Stimulated activated CD8-positive, alpha-beta memory T cell treated with anti-CD3 and anti-CD28 coated beads, Interleukin-15, amount 100 ng/mL, for 24 hours (primary cell): ENCODE measurements around the gene CDC40.
"Not testable (repeated sequence)": the region's sequence is repeated elsewhere in the genome, so short reads cannot be mapped to it uniquely, and the experiment has no call there.

Experiments
- DNase-seq: peaks from one replicate; pipeline ENCODE4 v3.0.0-alpha.2; 2020; ENCODE audit warnings: low read depth

The CDC40 gene

DNA sequence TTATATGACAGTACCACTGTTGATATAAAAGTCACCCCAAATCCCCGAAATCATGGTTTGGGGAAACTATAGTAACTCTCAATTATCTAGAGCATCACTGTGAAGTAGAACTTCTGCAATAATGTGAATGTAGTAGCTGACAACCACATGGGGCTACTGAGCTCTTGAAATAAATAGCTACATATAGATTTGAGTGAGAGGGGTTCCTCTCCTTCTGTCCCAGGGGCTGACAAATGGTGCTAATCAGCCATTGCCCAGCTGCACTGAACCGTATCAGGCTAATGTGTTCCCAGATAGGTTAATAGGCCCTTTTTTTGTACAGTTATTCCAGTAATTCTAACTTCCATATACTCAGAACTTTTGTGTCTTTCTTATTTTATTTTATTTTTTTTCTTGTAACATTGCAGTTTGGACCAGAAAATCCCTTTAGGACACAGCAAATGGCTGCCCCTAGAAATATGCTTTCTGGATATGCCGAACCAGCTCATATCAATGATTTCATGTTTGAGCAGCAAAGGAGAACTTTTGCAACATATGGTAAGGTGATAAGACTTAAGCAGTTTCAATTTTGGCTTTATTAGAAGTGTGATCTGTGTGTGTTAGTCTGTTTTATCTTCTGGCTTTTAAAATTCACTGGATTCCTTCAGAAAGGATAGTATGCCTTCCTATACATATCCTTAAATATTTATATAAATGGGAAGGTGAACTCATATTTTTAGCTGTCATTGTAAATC, 21.1 kb downstream of the CDC40 start:
- no peak for DNase-seq

DNA sequence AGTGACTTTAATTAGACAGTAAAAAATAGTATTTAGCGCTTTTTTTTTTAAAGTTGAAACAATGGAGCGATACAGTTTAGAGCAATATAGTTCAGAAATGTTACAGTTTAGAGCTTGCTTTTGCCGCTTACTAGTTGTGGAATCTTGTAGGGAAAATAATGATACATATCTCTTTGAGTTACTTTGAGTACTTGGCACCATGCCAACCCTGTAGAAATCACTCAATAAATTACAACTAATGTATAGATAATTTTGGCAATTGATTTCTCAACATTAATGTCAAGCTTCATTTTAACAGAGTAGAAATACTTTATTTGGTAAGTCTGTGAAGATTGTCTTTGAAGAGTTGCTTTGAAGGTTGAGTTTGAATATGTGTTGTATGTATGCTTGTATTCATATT, 27.4 kb downstream of the CDC40 start:
- no peak for DNase-seq

DNA sequence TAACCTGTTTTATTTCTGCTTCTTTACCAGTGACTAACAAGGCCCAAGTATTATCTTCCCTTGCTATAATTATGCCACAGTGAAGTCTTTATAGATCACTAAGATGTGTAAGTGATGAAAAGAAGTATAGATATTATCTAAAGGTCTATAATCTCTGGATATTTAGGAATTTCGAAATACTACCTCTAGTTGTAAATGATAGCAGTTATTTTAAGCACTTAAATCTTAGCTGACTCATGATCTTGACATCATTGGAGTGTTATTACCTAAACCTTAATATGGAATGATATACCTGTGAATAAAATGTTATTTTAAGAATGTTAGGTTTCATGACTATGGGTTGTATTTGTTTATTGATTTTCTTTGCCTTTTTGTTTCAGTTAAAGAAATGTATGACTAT, 31.5 kb downstream of the CDC40 start:
- no peak for DNase-seq

DNA sequence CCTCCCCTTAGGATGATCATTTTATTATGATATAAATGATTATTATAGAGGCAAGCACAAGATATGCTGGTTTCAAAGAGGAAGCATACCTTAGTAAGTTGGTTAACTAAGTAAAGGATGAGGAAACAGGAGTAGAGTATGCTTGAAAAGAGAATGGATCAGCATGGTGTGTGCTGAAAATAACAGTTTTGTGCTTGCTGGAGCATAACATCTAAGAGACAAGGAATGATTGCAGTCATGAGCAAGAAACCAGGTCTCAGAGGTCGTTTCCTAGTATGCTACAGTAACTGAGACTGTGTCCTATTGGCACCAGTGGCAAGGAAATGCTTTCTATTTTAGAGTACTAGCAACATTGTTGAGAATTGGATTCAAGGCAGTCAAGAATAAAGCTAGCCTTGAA, 34.1 kb downstream of the CDC40 start:
- DNase-seq = no peak

- DNase-seq = no peak
These were observed 35.9 kb downstream of the CDC40 start for GRCh38 chr6:110216140-110216539.

- no peak for DNase-seq
These were observed 37.0 kb downstream of the CDC40 start for GRCh38 chr6:110217266-110217665.

GRCh38 chr6:110221738-110222137, 41.5 kb downstream of the CDC40 start:
- DNase-seq = no peak

GRCh38 chr6:110226261-110226660, 46.0 kb downstream of the CDC40 start:
- no peak for DNase-seq

GRCh38 chr6:110232450-110232849, 52.2 kb downstream of the CDC40 start:
- DNase-seq = no peak

- DNase-seq = no peak
These were observed 53.6 kb downstream of the CDC40 start for GRCh38 chr6:110233770-110234374.

GRCh38 chr6:110236007-110236406, 55.8 kb downstream of the CDC40 start:
- DNase-seq = not testable (repeated sequence)

- no peak for DNase-seq
These were observed 59.5 kb downstream of the CDC40 start for GRCh38 chr6:110239526-110240274.

DNA sequence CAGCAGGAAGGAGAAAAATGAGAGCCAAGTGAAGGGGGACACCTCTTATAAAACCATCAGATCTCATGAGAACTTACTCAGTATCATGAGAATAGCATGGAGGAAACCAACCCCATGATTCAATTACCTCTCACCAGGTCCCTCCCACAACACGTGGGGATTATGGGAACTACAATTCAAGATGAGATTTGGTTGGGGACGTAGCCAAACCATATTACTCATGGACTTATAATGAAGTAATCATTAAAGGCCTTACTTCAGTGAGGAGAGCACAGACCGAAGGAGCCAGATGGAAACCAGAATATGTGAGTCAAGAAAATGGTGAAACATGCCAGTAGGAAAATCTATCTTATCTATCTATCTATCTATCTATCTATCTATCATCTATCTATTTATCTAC, 64.4 kb downstream of the CDC40 start:
- DNase-seq = not testable (repeated sequence)

GRCh38 chr6:110246378-110246777, 66.2 kb downstream of the CDC40 start:
- no peak for DNase-seq

DNA sequence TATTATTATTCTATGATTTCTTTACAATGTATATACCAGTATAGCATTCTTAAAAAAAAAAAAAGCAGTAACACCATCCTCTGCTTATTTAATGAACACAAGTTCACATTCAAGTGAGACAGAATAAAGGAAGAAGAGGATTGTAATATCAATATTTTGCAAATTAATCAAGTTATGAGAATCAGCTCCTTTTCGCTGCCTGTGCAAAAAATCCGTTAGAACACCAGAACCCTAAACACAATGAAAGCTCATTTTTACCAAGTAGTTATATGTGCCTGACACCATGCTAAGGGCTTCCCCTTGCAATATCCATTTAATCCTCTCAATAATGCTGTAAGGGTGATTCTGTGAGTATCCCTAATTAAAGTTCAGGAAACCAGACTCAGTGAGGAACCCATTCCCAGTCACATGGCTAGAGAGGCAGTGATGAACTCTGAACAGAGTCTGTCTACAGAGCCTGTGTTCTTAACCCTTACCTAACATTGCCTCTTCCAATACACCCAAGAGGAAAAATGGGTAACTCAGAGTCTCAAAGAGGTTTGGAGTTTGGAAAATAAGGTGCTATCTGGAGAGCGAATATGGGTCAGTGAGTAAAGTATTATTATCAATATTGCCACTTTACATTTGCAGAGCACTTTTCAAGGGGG, 66.8 kb downstream of the CDC40 start:
- DNase-seq = no peak

- DNase-seq = no peak
These were observed 69.8 kb downstream of the CDC40 start for GRCh38 chr6:110250058-110250457.

- no peak for DNase-seq
These were observed 70.6 kb downstream of the CDC40 start for GRCh38 chr6:110250838-110251237.

DNA sequence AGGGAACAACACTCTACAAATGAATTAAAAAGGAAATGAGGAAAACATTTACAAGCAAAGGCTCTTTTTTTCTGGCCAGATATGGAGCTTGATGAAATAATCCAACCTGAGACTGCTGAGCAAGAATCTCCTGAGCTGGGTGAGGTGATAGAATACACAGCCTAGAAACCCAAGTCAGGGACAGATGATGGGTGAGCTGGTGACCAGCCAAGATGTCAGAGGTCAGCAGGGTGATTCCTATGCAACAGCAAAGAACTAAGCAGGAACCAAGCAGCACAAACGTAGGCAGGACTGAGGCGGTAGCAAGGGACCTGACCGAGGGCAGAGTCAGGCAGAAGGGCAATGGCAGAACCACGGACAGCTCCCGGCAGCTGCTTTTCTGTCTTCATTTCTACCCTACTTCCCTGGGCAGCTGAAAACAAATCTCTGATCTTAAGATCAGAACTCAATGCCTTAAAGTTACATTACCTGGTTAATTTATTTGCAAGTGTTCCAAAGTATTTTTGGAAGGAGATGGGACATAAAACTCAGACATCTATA, 75.1 kb downstream of the CDC40 start:
- no peak for DNase-seq

DNA sequence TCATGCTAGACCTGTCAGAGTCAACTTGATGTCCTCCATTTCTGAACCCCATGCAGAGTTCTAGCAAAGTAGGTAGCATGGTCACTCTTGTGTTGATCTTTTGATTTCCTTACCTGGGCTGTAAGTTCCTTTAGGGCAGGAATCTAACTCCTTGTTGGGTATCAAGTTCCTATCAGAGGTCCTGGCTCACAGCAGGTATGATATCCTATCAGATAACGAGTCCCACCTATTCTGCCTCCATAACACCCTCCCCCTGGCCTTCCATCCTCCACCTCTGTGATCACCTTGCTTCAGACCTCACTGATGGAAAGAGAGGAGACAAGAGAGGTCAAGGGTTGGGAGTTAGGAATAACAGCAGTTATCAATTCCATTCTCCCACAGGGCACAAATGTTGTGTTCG, 76.1 kb downstream of the CDC40 start:
- DNase-seq = no peak

DNA sequence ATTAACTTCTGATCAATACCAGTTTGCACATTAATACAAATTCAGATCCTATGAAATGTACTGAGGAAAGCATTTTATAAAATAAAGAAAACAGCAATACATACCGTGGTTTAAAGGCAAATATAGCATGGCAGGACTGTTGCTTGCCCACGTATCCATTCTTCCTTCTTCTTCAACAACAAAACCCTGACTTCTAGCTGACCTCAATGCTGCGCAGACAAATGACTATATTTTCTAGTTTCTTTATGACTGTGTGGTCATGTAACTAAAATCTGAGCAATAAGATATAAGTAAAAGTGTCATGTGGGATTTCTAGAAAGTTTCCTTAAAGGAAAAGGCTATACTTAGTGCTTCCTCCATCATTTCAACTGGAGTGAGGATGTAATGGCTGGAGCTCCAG, 85.0 kb downstream of the CDC40 start:
- DNase-seq = no peak

DNA sequence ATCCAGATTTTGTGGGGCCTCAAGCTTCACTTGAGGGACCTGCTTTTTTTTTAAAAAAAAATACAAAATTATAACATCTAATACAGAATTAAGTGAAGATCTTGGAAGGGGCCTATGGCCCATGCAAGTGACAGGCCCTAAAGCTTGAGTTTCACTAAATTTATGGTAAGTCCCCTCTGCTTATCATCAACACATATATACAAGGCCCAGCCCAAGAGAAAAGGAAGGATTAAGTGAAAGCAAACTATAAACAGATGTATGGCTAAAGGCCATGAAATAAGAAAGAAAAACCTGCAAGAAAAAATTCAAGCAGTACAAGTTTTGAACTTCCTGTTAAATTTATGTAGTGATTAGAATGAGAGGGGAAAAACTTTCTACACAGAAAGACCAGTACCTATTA, 86.8 kb downstream of the CDC40 start:
- no peak for DNase-seq

DNA sequence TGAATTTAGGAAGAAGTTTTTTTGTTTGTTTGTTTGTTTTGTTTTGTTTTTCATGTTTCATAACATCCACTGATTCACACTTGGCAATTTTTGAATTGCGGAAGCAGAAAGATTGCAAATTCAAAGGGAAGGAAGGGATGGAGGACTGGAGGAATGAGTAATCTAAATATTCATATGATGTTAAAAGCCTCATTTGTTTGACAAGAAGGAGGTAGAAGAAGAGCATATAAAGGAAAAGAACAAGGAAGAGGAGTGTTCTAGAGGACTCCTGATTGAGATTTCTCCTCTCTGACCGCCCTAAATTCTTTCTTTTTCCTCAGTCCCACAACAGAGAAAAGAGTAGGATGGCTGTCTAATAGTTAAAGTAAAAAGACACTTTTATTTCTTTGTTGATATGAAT, 89.4 kb downstream of the CDC40 start:
- no peak for DNase-seq

DNA sequence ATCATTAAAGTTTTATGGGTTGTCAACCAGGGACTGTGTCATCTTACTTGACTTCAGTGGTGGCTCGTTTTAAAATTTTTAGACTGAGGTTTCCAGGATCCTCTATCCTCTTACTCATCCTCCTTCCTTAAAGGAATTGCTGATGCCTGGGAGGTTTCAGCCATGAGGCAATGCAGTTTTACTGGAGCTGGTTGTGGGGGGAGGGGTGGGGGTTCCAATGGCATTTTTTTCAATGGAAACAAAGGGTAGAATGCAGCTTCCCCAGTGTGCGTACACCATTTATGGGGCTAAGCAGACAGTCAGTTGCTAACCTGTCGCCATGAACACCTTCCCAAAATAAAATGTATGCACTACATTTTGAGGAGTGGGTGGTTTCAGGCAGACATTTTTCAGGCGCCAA, 89.9 kb downstream of the CDC40 start:
- no peak for DNase-seq
